ENCODE measurements around the gene F11. TPM values are rescaled to one million over a fixed set of nuclear protein-coding genes. Genes with fewer than 3 reads are reported as not detected.

Gene F11
- total and polyA plus RNA-seq, 2 of the 13 experiments (the other 11 are each of a cell fraction or from before 2014, with no cell fraction given): 35.1 to 58.0 TPM

GRCh38 chr4:186265683-186266652, at the start of gene F11 (continued):
- TF ChIP-seq HMGXB3 (CRISPR knock-in tag; IDR thresholded peaks at IDR 0.05; ENCODE audit: borderline replicate concordance) (no peak), PCBP1 (IDR thresholded peaks at IDR 0.05; ENCODE audit: borderline replicate concordance, low read depth, low read length) (no peak), ZNF256 (CRISPR knock-in tag; conservative IDR thresholded peaks at IDR 0.05) (no peak), CEBPZ (IDR thresholded peaks at IDR 0.05; ENCODE audit: low read length) (no peak), PBX3 (CRISPR knock-in tag; IDR thresholded peaks at IDR 0.05; ENCODE audit: borderline replicate concordance) (no peak), MAX (IDR thresholded peaks at IDR 0.05) (peak; percentile 59), ZKSCAN8 (CRISPR knock-in tag; IDR thresholded peaks at IDR 0.05; ENCODE audit: borderline replicate concordance) (peak; percentile 49; the same call in 1 of the 2 replicates), FOXP1 (IDR thresholded peaks at IDR 0.05) (no peak), FOXP1 (CRISPR knock-in tag; IDR thresholded peaks at IDR 0.05) (peak; percentile 54; the same call in 1 of the 2 replicates), SOX6 (IDR thresholded peaks at IDR 0.05) (no peak), SOX6 (CRISPR knock-in tag; IDR thresholded peaks at IDR 0.05) (peak; percentile 99), PRMT3 (CRISPR knock-in tag; IDR thresholded peaks at IDR 0.05; ENCODE audit: borderline replicate concordance, low read depth) (no peak), TGIF2 (CRISPR knock-in tag; IDR thresholded peaks at IDR 0.05) (peak; percentile 38; the same call in 1 of the 2 replicates), HNF4G (IDR thresholded peaks at IDR 0.05; ENCODE audit: borderline replicate concordance, low read depth, low read length) (peak; percentile 77), HNF4G (CRISPR knock-in tag; IDR thresholded peaks at IDR 0.05; ENCODE audit: borderline replicate concordance, low read depth) (no peak), MAFK (conservative IDR thresholded peaks at IDR 0.05 in 1 of 2, IDR thresholded peaks at IDR 0.05 in 1 of 2; ENCODE audit: low read length in 2 of 2) (no peak), GATAD2A (CRISPR knock-in tag; IDR thresholded peaks at IDR 0.05) (peak; percentile 98), ZNF362 (CRISPR knock-in tag; IDR thresholded peaks at IDR 0.05; ENCODE audit: borderline replicate concordance) (0 out of 2 replicates have a peak, but pooled peaks have one; percentile 29), ZNF841 (CRISPR knock-in tag; IDR thresholded peaks at IDR 0.05; ENCODE audit: borderline replicate concordance) (no peak)

Data from HepG2 (cell line).